IPS-18c (cell line): Measurements from ENCODE around the gene RPTOR.

Experiments used
- H3K4me3 ChIP-seq: 2 replicates; pipeline ENCODE4 v1.7.0; 2013; ENCODE audit warnings: low read depth, mild to moderate bottlenecking, low read length, moderate library complexity; ENCODE audit not compliant: insufficient read depth
- H3K9me3 ChIP-seq: one replicate; pipeline ENCODE4 v1.6.1; 2013; ENCODE audit warnings: mild to moderate bottlenecking, low read length, moderate library complexity; ENCODE audit not compliant: control insufficient read depth, insufficient read depth

Gene RPTOR

GRCh38 chr17:80640366-80641084, 95.9 kb downstream of the RPTOR start:
- Histone ChIP-seq H3K9me3 (no peaks in the 10 kb centered on the region), H3K4me3 (no peak overlapping the region)

GRCh38 chr17:80643326-80644099, 98.9 kb downstream of the RPTOR start:
- Histone ChIP-seq H3K4me3 (no peak overlapping the region), H3K9me3 (no peaks in the 10 kb centered on the region)

- no peak overlapping the region for H3K4me3 ChIP-seq
Observed at GRCh38 chr17:80644536-80644935, 99.9 kb downstream of the RPTOR start.

GRCh38 chr17:80645706-80646325, 101.2 kb downstream of the RPTOR start:
- H3K4me3 ChIP-seq, result no peak overlapping the region
- no peaks in the 10 kb centered on the region for H3K9me3 ChIP-seq

More at GRCh38 chr17:80644536-80644935, 99.9 kb downstream of the RPTOR start:
- H3K9me3 ChIP-seq, result no peaks in the 10 kb centered on the region

- no peaks in the 10 kb centered on the region for H3K9me3 ChIP-seq
- no peak overlapping the region for H3K4me3 ChIP-seq
Observed at GRCh38 chr17:80646328-80646727, 101.7 kb downstream of the RPTOR start.

GRCh38 chr17:80647746-80648145, 103.1 kb downstream of the RPTOR start:
- Histone ChIP-seq H3K9me3 (no peaks in the 10 kb centered on the region), H3K4me3 (no peak overlapping the region)

GRCh38 chr17:80649200-80649644, 104.6 kb downstream of the RPTOR start:
- Histone ChIP-seq H3K9me3 (no peaks in the 10 kb centered on the region), H3K4me3 (no peak overlapping the region)

GRCh38 chr17:80649672-80650330, 105.2 kb downstream of the RPTOR start:
- no peaks in the 10 kb centered on the region for H3K9me3 ChIP-seq
- no peak overlapping the region for H3K4me3 ChIP-seq

- no peaks in the 10 kb centered on the region for H3K9me3 ChIP-seq
- H3K4me3 ChIP-seq, result no peak overlapping the region
Observed at GRCh38 chr17:80650331-80650672, 105.7 kb downstream of the RPTOR start.

GRCh38 chr17:80650751-80651518, 106.3 kb downstream of the RPTOR start:
- Histone ChIP-seq H3K9me3 (no peaks in the 10 kb centered on the region), H3K4me3 (no peak overlapping the region)

GRCh38 chr17:80652756-80653330, 108.2 kb downstream of the RPTOR start:
- Histone ChIP-seq H3K9me3 (no peaks in the 10 kb centered on the region), H3K4me3 (no peak overlapping the region)

- Histone ChIP-seq H3K4me3 (no peak overlapping the region), H3K9me3 (no peaks in the 10 kb centered on the region)
Observed at GRCh38 chr17:80653856-80654255, 109.2 kb downstream of the RPTOR start.

GRCh38 chr17:80655608-80656007, 111.0 kb downstream of the RPTOR start:
- Histone ChIP-seq H3K4me3 (no peak overlapping the region), H3K9me3 (no peaks in the 10 kb centered on the region)

- no peaks in the 10 kb centered on the region for H3K9me3 ChIP-seq
Observed at GRCh38 chr17:80656590-80656989, 112.0 kb downstream of the RPTOR start.

GRCh38 chr17:80657561-80657960, 112.9 kb downstream of the RPTOR start:
- H3K4me3 ChIP-seq, result no peak overlapping the region
- H3K9me3 ChIP-seq, result no peaks in the 10 kb centered on the region

More at GRCh38 chr17:80656590-80656989, 112.0 kb downstream of the RPTOR start:
- H3K4me3 ChIP-seq, result no peak overlapping the region

GRCh38 chr17:80658821-80659220, 114.2 kb downstream of the RPTOR start:
- H3K9me3 ChIP-seq, result no peaks in the 10 kb centered on the region
- no peak overlapping the region for H3K4me3 ChIP-seq

GRCh38 chr17:80659651-80660050, 115.0 kb downstream of the RPTOR start:
- no peaks in the 10 kb centered on the region for H3K9me3 ChIP-seq
- no peak overlapping the region for H3K4me3 ChIP-seq
